H1 (cell line): Measurements from ENCODE around the gene SV2A. TPM values are rescaled to one million over a fixed set of nuclear protein-coding genes. Genes with fewer than 3 reads are reported as not detected.
"Not testable (repeated sequence)": the region's sequence is repeated elsewhere in the genome, so short reads cannot be mapped to it uniquely, and the experiment has no call there.

Source experiments
- CTCF ChIA-PET: fragments of 300-600 bp; sonication (Branson Sonifier 250); formaldehyde crosslinking; loops from one replicate; lab custom pipeline; 2021; ENCODE audit not compliant: partially characterized antibody; lab: Charles Lee
- POLR2A ChIA-PET: fragments of 300-600 bp; sonication (Branson Sonifier 250); formaldehyde crosslinking; loops from one replicate; lab custom pipeline; 2021; ENCODE audit warnings: inconsistent platforms; ENCODE audit not compliant: partially characterized antibody; lab: Charles Lee
- DNase-seq, 2 experiments: peaks; one replicate each; pipeline versions ENCODE4 v3.0.0 to v3.0.0-alpha.2; 2010 to 2022; ENCODE audit warnings: low spot score in 2 of 2, low read depth in 1 of 2, mixed read lengths in 1 of 2
- FAIRE-seq: peaks from 2 replicates; lab custom pipeline; 2011; peaks lifted over from hg19 to GRCh38; lab: Jason Lieb, UNC
- H2AFZ ChIP-seq: 2 replicates; pipeline ENCODE4 v1.8.1; 2012; ENCODE audit warnings: low read length, inconsistent platforms
- H2AK5ac ChIP-seq: 2 replicates; pipeline ENCODE4 v1.6.1; 2013; ENCODE audit warnings: low read depth, low read length
- H2BK120ac ChIP-seq: replicated peaks from 2 replicates; pipeline ENCODE3; 2013; ENCODE audit warnings: low read depth, low read length, inconsistent platforms
- H2BK12ac ChIP-seq: 2 replicates; pipeline ENCODE4 v1.6.1; 2013; ENCODE audit warnings: low read depth, low read length
- H2BK15ac ChIP-seq: 2 replicates; pipeline ENCODE4 v1.6.1; 2013; ENCODE audit warnings: low read length
- H2BK20ac ChIP-seq: 2 replicates; pipeline ENCODE4 v1.6.1; 2013; ENCODE audit warnings: low read length
- H2BK5ac ChIP-seq: 2 replicates; pipeline ENCODE4 v1.6.1; 2013; ENCODE audit warnings: low read depth, low read length
- H3K14ac ChIP-seq: 2 replicates; pipeline ENCODE4 v1.6.1; 2013; ENCODE audit warnings: inconsistent platforms; ENCODE audit not compliant: insufficient read length
- H3K18ac ChIP-seq: 2 replicates; pipeline ENCODE4 v1.6.1; 2013; ENCODE audit warnings: low read length; ENCODE audit errors: extremely low read depth
- H3K23ac ChIP-seq: 2 replicates; pipeline ENCODE4 v1.6.1; 2013; ENCODE audit warnings: inconsistent platforms; ENCODE audit not compliant: insufficient read length
- H3K23me2 ChIP-seq: 2 replicates; pipeline ENCODE4 v1.6.1; 2013; ENCODE audit warnings: low read depth, low read length
- H3K27ac ChIP-seq: 2 replicates; pipeline ENCODE4 v1.6.1; 2011; ENCODE audit warnings: low read depth, low read length, inconsistent platforms
- H3K27me3 ChIP-seq, 4 experiments: replicated peaks in 1 of 4; 1 replicate in 1 of 4; 2 replicates in 3 of 4; pipeline versions ENCODE4 v1.6.1 to v1.8.1; 2011 to 2013; ENCODE audit warnings: low read length in 3 of 4, mild to moderate bottlenecking in 3 of 4, inconsistent platforms in 2 of 4, mixed read lengths in 2 of 4, moderate library complexity in 1 of 4; ENCODE audit not compliant: control insufficient read depth in 3 of 4, insufficient read depth in 3 of 4; ENCODE audit errors: extremely low read depth in 1 of 4
- H3K36me3 ChIP-seq, 4 experiments: 2 replicates each; pipeline versions ENCODE4 v1.6.1 to v1.8.1; 2011 to 2013; ENCODE audit warnings: mild to moderate bottlenecking in 4 of 4, low read length in 3 of 4, moderate library complexity in 2 of 4, control low read depth in 1 of 4, inconsistent platforms in 1 of 4; ENCODE audit not compliant: insufficient read depth in 4 of 4, control insufficient read depth in 2 of 4
- H3K4ac ChIP-seq: replicated peaks from 2 replicates; pipeline ENCODE3; 2013; ENCODE audit warnings: low read length, low read depth, mixed read lengths, inconsistent platforms; ENCODE audit not compliant: insufficient read length
- H3K4me1 ChIP-seq, 4 experiments: replicated peaks in 1 of 4; 1 replicate in 1 of 4; 2 replicates in 3 of 4; pipeline versions ENCODE4 v1.6.1 to v1.8.1; 2011 to 2013; ENCODE audit warnings: low read length in 3 of 4, inconsistent platforms in 2 of 4, mixed read lengths in 1 of 4; ENCODE audit not compliant: insufficient read depth in 4 of 4, control insufficient read depth in 3 of 4
- H3K4me2 ChIP-seq, 2 experiments: 2 replicates each; pipeline versions ENCODE4 v1.6.1 to v1.8.1; 2011 to 2013; ENCODE audit warnings: low read depth in 2 of 2, low read length in 2 of 2, control low read depth in 1 of 2, inconsistent platforms in 1 of 2, mild to moderate bottlenecking in 1 of 2; ENCODE audit not compliant: insufficient read depth in 1 of 2
- H3K4me3 ChIP-seq, 4 experiments: fragments of 200-600, 300-600 bp in 1 of 4; sonication (generic), shearing (Covaris generic), sonication (Bioruptor Twin) in 1 of 4; 2 replicates each; pipeline versions ENCODE4 v1.5.1 to v1.8.1; 2011 to 2016; ENCODE audit warnings: low read length in 4 of 4, low read depth in 3 of 4, control low read depth in 2 of 4, inconsistent platforms in 2 of 4, mild to moderate bottlenecking in 2 of 4, mixed read lengths in 1 of 4, moderate library complexity in 1 of 4; ENCODE audit not compliant: insufficient read depth in 2 of 4; ENCODE audit errors: extremely low read depth in 1 of 4
- H3K56ac ChIP-seq: replicated peaks from 2 replicates; pipeline ENCODE3; 2013; ENCODE audit warnings: low read depth, mild to moderate bottlenecking, mixed read lengths, low read length, inconsistent platforms; ENCODE audit not compliant: insufficient read length
- H3K79me1 ChIP-seq: 2 replicates; pipeline ENCODE4 v1.6.1; 2013; ENCODE audit warnings: low read depth, low read length, control low read depth
- H3K79me2 ChIP-seq, 2 experiments: 2 replicates each; pipeline versions ENCODE4 v1.6.1 to v1.8.1; 2012 to 2013; ENCODE audit warnings: low read length in 2 of 2, mild to moderate bottlenecking in 2 of 2, inconsistent platforms in 1 of 2; ENCODE audit not compliant: insufficient read depth in 2 of 2, control insufficient read depth in 1 of 2
- H3K9ac ChIP-seq, 4 experiments: replicated peaks in 1 of 4; 1 replicate in 1 of 4; 2 replicates in 3 of 4; pipeline versions ENCODE4 v1.6.1 to v1.8.1; 2011 to 2013; ENCODE audit warnings: low read depth in 3 of 4, low read length in 3 of 4, control low read depth in 2 of 4, mild to moderate bottlenecking in 2 of 4, moderate library complexity in 2 of 4, inconsistent platforms in 1 of 4; ENCODE audit errors: extremely low read depth in 1 of 4
- H3K9me3 ChIP-seq, 2 experiments: 2 replicates each; pipeline versions ENCODE4 v1.6.1 to v1.8.1; 2012 to 2013; ENCODE audit warnings: mild to moderate bottlenecking in 2 of 2, moderate library complexity in 2 of 2, control low read depth in 1 of 2, inconsistent platforms in 1 of 2, low read depth in 1 of 2, low read length in 1 of 2, mixed read lengths in 1 of 2; ENCODE audit not compliant: insufficient read depth in 2 of 2
- H4K20me1 ChIP-seq, 2 experiments: replicated peaks in 1 of 2; 2 replicates each; pipeline versions ENCODE3 to v1.8.1; 2011 to 2013; ENCODE audit warnings: inconsistent platforms in 2 of 2, low read length in 2 of 2, mild to moderate bottlenecking in 1 of 2; ENCODE audit not compliant: insufficient read depth in 2 of 2, control insufficient read depth in 1 of 2
- H4K5ac ChIP-seq: 2 replicates; pipeline ENCODE4 v1.6.1; 2013; ENCODE audit warnings: low read length, low read depth, mixed read lengths, inconsistent platforms; ENCODE audit not compliant: insufficient read length
- H4K8ac ChIP-seq: 2 replicates; pipeline ENCODE4 v1.8.0; 2013; ENCODE audit warnings: mild to moderate bottlenecking, moderate library complexity, low read length, inconsistent platforms; ENCODE audit not compliant: insufficient read depth; ENCODE audit errors: extremely low read depth
- H4K91ac ChIP-seq: replicated peaks from 2 replicates; pipeline ENCODE3; 2013; ENCODE audit warnings: low read length, mixed read lengths, inconsistent platforms; ENCODE audit not compliant: insufficient read length
- WGBS, 2 experiments: shearing (Covaris generic) in 1 of 2; methylation state at CpG; one replicate each; pipeline versions ENCODE4 v1.1.6 to v1.1.7; 2013 to 2015; ENCODE audit warnings: low lambda C conversion rate in 2 of 2, mixed read lengths in 2 of 2, inconsistent platforms in 1 of 2, low coverage in 1 of 2, missing lambda C conversion rate in 1 of 2; ENCODE audit not compliant: insufficient replicate concordance in 2 of 2, insufficient coverage in 1 of 2, insufficient read length in 1 of 2; ENCODE audit errors: extremely low coverage in 1 of 2, missing lambda C conversion rate in 1 of 2; 5-methylcytosine and 5-hydroxymethylcytosine counted together
- polyA plus RNA-seq, 7 experiments: library from polyadenylated mRNA; depleted of rRNA in 3 of 7; stranded (reverse) in 5 of 7; unstranded in 2 of 7; fragments of >200 nt in 5 of 7; fragments of 200-250 nt in 2 of 7; gene quantifications; 1 replicate in 5 of 7; 2 replicates in 1 of 7; 4 replicates in 1 of 7; pipeline versions ENCODE4 v1.2.1 to v1.2.3, GENCODE V29; 2011 to 2013; ENCODE audit warnings: missing spikeins in 2 of 7, mixed read lengths in 2 of 7
- total RNA-seq: library from RNA; stranded (reverse); fragmentation: NEBNext Ultra II Directional; extraction: Animal tissue kit (Norgen Biotek cat#: 25700); gene quantifications from 2 replicates; pipeline ENCODE4 v1.2.1, GENCODE V29; 2021

SV2A gene
- total and polyA plus RNA-seq, 2 of the 8 experiments (the other 6 are each of a cell fraction or from before 2014, with no cell fraction given): 41.8 to 51.8 TPM

GRCh38 chr1:149957548-149957947, 39.9 kb upstream of the SV2A start:
- not testable (repeated sequence) for H3K56ac ChIP-seq, H3K14ac ChIP-seq

More at GRCh38 chr1:149957548-149957947, 39.9 kb upstream of the SV2A start:
- H3K4ac ChIP-seq, H4K20me1 ChIP-seq, H3K23me2 ChIP-seq, H3K18ac ChIP-seq, H3K79me1 ChIP-seq, H3K79me2 ChIP-seq, H3K23ac ChIP-seq, DNase-seq, H2BK15ac ChIP-seq, H2BK5ac ChIP-seq, H3K4me2 ChIP-seq, H2AK5ac ChIP-seq, H3K27ac ChIP-seq, H3K27me3 ChIP-seq, H4K5ac ChIP-seq, H2BK120ac ChIP-seq, H3K9ac ChIP-seq, H2AFZ ChIP-seq, H2BK20ac ChIP-seq, H3K4me3 ChIP-seq, H3K4me1 ChIP-seq, FAIRE-seq, H4K8ac ChIP-seq, H4K91ac ChIP-seq, POLR2A ChIA-PET, H2BK12ac ChIP-seq: not testable (repeated sequence)
- Histone ChIP-seq H3K9me3 (peaks cover 17 to 24% of the 10 kb centered on the region in 2 experiments), H3K36me3 (peaks cover 6 to 38% (median 21%) of the 10 kb centered on the region in 4 experiments; a peak in 7 of 8 replicates)
- CTCF ChIA-PET: interaction anchor here (2.1 kb wide), 1 partner anchor 11 kb away, joined by 7 read pairs; no protein-coding TSS in a partner anchor
- 86% methylated on average over 13 of the region's 14 CpGs; no CpG with 5 or more reads in 1 of the 2 experiments for WGBS, 2 experiments
